GM19328 (cell line): Measurements from ENCODE around the gene KIAA1217.
"Not testable (repeated sequence)": the region's sequence is repeated elsewhere in the genome, so short reads cannot be mapped to it uniquely, and the experiment has no call there.

ENCODE experiments used
- ATAC-seq: cut with Tn5 transposase; IDR thresholded peaks from one replicate; pipeline ENCODE4 v1.9.1; 2021; ENCODE audit warnings: mild to moderate bottlenecking, moderate library complexity; ENCODE audit not compliant: unreplicated experiment

The KIAA1217 gene

DNA sequence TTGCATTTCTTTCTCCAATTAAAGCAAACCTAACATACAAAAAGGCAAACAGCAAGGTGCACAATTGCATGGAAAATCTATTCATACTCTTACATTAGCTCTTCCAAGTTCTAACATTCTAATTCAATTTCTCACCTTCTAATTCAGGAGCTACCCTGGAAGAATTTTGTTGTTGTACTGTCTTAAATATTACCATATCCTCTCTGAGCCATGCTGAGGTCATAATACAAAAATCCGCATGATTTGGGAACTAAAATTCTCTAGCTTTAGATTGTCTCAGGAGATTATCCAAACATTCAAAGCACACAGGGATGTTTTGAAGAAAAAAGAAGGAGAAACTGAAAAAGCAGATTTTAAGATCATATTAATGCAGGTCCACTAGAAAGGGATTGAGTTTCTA, 229.9 kb downstream of the KIAA1217 start:
- ATAC-seq: no peak

GRCh38 chr10:24439935-24440334, 231.0 kb downstream of the KIAA1217 start:
- no peak for ATAC-seq

GRCh38 chr10:24440817-24441797, 232.2 kb downstream of the KIAA1217 start:
- ATAC-seq: no peak

- no peak for ATAC-seq
These were observed 233.3 kb downstream of the KIAA1217 start for GRCh38 chr10:24442234-24442633.

DNA sequence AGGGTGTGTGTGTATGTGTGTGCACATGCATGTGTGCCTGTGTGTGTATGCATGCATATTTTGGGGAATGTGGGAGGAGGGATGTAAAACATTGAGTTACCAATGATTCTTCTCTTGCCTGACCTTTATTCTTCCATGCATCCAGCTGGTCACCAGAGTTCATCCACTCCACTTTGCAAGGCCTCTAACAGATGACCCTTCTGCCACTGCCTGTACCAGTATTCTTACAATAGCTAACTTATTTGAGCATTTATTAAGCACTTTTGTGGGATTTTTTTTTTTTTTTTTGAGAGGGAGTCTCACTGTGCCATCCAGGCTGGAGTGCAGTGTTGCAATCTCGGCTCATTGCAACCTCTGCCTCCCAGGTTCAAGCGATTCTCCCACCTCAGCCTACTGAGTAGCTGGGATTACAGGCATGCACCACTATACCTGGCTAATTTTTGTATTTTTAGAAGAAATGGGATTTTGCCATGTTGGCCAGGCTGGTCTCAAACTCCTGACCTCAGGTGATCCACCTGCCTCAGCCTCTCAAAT, 233.8 kb downstream of the KIAA1217 start:
- not testable (repeated sequence) for ATAC-seq

- ATAC-seq: no peak
These were observed 235.4 kb downstream of the KIAA1217 start for GRCh38 chr10:24444337-24444736.

DNA sequence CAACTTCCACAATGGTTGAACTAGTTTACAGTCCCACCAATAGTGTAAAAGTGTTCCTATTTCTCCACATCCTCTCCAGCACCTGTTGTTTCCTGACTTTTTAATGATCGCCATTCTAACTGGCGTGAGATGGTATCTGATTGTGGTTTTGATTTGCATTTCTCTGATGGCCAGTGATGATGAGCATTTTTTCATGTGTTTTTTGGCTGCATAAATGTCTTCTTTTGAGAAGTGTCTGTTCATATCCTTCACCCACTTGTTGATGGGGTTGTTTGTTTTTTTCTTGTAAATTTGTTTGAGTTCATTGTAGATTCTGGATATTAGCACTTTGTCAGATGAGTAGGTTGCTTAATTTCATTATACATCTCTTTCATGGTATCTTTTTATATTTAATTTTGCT, 237.0 kb downstream of the KIAA1217 start:
- ATAC-seq: not testable (repeated sequence)

- ATAC-seq: no peak
These were observed 237.8 kb downstream of the KIAA1217 start for GRCh38 chr10:24446739-24447138.

DNA sequence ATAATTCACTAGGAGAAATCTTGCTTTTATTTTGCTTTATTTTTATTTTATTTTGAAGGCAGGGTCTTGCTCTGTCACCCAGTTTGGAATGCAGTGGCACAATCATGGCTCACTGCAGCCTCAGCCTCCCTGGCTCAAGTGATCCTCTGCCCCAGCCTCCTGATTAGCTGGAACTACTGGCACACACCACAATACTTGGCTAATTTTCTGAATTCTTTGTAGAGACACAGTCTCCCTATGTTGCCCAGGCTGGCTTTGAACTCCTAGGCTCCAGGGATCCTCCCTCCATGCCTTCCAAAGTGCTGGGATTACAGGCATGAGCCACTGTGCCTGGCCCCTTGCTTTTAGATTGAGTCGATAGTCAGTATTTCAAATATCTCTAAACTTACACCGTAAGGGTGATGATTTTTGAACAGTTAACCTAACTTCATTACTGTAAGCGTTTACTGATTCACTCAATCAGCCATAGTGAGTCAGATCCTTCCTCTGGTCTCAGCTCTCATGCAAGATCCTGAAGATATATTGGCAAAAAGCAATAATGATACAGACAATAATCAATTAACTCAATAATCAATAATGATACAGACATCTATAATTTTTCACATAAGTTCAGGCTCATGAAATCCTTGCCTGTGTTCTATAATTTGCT, 239.5 kb downstream of the KIAA1217 start:
- ATAC-seq: no peak

- peak; percentile 83 for ATAC-seq
These were observed 240.4 kb downstream of the KIAA1217 start for GRCh38 chr10:24449321-24449740.

DNA sequence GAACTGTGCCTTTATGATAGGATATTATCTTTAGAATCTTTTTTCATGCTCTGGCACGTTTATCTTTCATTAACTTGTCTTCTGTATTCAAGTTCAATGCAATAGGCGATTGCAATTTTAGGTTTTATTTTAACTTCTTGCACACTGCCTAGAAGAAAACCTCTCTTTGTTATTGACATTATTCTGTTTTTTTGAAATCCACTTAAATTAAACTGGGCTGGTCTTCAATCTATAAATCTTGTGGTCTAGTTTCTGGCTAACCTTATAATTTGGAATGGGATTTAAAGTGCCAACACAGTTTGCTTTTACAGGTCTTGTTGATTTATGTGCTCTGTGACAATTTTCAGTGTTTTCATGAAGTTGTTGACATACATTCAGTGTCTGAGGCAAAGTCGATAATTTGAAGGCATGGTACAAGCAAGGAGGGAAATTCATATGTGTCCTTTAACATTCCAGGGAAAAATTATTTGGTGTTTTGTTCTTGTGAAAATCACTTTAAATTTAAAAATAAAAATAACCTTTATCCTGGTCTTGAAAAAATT, 240.9 kb downstream of the KIAA1217 start:
- ATAC-seq: no peak

GRCh38 chr10:24451325-24451820, 242.4 kb downstream of the KIAA1217 start:
- ATAC-seq: no peak

- no peak for ATAC-seq
These were observed 243.1 kb downstream of the KIAA1217 start for GRCh38 chr10:24452030-24452429.

- ATAC-seq: no peak
These were observed 244.5 kb downstream of the KIAA1217 start for GRCh38 chr10:24453404-24453830.

DNA sequence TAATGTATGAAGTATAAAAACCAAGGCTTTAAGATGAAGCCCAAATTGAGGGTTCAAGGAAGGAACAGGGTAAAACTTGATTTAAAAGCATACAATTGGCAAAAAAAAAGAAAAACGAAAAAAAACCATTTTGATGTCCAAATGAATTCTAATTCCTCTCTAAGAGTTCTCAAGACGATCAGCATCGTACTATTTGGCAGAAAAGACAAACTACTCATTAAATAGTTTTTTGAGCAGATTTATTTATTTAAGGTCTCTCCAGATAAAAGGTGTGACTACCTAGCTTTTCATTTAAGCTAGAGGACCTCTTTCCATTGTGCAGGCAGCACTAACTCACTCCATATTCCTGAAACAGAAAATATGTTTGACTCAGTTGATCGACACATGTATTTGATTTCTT, 245.0 kb downstream of the KIAA1217 start:
- no peak for ATAC-seq

DNA sequence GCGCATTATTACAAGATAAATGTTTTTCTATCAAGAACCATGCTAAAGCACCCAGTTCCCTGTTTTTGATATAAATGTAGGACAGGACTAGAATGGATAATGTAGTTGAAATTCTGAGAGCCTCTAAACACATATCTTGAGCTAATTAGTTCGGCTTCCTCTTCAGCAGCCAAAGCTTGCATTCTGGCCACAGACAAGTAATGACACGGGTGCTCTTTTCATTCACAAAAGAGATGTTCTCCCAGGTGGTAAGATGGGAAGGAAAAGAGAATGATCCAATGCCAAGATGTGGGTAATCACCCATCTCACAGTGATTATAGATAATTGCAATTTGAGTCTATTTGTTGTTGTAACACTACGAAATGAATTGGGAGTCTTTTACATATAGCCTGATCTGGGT, 246.5 kb downstream of the KIAA1217 start:
- ATAC-seq: no peak

DNA sequence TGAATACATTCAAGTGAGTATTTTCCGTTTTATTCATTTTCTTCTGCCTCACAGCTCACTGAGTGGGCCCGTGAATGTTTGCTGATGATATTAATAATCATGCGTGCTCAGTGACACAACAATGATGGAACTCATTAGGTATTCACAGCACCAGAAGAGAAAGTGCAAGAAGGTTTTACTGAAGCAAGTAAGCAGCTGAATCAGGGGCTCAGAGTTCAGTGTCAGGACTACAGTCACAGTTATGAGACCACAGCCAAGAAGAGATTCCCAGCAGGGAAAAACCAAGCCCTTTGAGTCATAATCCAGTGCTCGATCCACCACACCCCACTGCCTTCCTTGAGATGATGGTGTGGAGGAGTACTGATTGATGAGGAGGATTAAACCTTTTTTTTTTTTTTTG, 247.4 kb downstream of the KIAA1217 start:
- no peak for ATAC-seq

DNA sequence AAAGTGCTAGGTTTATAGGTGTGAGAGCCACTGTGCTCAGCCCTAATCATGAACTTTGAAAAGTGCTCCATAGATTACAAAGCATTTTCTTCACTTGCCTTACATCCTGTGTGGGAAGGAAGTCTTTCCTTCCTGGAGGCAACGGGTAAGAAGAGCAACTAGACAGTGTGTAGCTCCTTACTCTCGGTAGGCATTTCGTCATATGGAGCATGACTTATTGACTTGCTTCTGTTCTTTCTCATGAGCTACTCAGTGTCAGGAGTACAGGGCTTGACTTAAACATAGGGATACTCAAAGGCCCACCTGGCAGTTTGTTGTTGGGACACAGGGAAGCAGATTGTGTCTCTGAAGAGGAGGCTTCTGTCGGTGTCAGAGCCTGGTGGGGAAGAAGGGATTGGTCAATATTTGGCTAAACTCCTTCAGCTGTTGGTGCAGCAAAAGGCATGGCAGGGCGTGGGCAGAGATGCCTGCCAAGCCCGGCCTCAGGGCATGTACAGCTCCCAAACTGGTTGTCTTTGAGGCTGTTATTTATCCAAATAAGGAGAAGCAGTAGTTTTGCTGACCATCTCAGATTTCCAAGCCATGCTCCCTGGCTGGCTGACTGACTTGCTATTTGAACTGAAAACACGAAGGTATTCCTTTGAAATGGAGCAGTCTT, 248.9 kb downstream of the KIAA1217 start:
- ATAC-seq: no peak

DNA sequence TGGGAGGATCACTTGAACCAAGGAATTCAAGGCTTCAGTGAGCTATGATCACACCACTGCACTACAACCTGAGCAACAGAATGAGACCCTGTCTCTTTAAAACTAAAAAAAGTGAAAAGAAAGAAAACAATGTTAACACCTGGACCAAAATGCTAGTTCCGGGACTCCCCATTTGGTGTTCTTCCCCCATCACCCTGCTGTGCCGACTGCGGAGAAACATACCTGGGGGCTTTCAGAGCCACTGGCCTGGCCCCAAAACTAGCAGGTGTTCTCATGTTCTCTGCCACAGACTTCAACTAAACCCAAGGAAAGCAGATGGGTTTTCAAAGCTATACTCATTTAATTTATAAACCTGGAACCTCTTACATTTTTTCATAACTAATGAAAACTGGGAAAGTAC, 250.9 kb downstream of the KIAA1217 start:
- no peak for ATAC-seq

DNA sequence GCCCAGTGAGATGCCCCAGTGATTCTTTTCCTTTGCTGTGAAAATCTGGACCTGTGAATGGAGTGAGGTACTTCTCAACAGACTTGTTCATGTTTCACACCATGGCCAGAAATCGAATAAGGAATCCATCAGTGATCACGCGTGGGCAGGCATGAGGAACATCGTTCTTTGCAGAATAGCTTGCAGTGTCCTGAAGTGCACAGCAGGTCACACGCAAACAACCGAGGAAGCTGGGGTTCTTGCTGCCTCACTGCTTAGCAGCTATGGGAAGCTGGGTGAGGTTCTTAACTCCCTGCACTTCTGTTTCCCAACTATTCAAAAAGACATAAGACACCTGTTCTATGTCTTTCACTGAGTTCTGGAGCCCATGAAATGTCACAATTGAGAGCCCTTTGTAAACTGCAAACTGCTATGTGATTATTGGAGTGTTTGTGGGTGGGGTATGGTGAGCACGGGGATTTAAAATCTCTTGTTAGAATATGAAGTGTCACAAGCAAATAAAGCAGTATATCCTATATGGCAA, 253.4 kb downstream of the KIAA1217 start:
- ATAC-seq: no peak
